K562 (cell line): ENCODE results near the gene STRN3. TPM values are rescaled to one million over a fixed set of nuclear protein-coding genes. Genes with fewer than 3 reads are reported as not detected.

Experiments
- EP400 ChIP-seq: fragments of 450-650 bp; IDR thresholded peaks from 2 replicates; pipeline ENCODE4 v1.6.1; 2017; ENCODE audit warnings: antibody characterized with exemption, mild to moderate bottlenecking, moderate library complexity
- FOXK1 ChIP-seq: sonication (generic); formaldehyde crosslinking; IDR thresholded peaks from 2 replicates; pipeline ENCODE4 v1.8.0; 2022; ENCODE audit warnings: missing genetic modification reagents, mild to moderate bottlenecking, borderline replicate concordance
- L3MBTL2 ChIP-seq: fragments of 450-650 bp; IDR thresholded peaks from 2 replicates; pipeline ENCODE4 v1.6.1; 2016; ENCODE audit warnings: mild to moderate bottlenecking, moderate library complexity
- LCOR ChIP-seq: sonication (generic); formaldehyde crosslinking; IDR thresholded peaks from 2 replicates; pipeline ENCODE4 v1.8.0; 2022; ENCODE audit warnings: mild to moderate bottlenecking, missing genetic modification reagents
- MAFF ChIP-seq: IDR thresholded peaks from 2 replicates; pipeline ENCODE4 v1.6.1; 2012; ENCODE audit warnings: low read length, improper control_type of control experiment
- SREBF1 ChIP-seq: fragments of 150-350 bp; IDR thresholded peaks from 2 replicates; pipeline ENCODE4 v1.6.1; 2014; ENCODE audit warnings: antibody characterized with exemption, low read depth, low read length, borderline replicate concordance
- ZNF282 ChIP-seq: sonication (generic); formaldehyde crosslinking; IDR thresholded peaks from 2 replicates; pipeline ENCODE4 v1.8.1; 2023; ENCODE audit warnings: missing genetic modification reagents
- ZNF740 ChIP-seq, 3 experiments: fragments of 200-800 bp in 1 of 3; sonication (Bioruptor generic) in 1 of 3; sonication (generic) in 1 of 3; formaldehyde crosslinking in 1 of 3; IDR thresholded peaks; 2 replicates each; pipeline versions ENCODE4 v1.6.1 to v1.8.0; 2016 to 2022; ENCODE audit warnings: mild to moderate bottlenecking in 2 of 3, missing compliant biosample characterization in 2 of 3, missing genetic modification characterization in 2 of 3, missing genetic modification reagents in 1 of 3
- polyA plus RNA-seq, 8 experiments: library from polyadenylated mRNA; depleted of rRNA in 4 of 8; stranded (reverse) in 5 of 8; unstranded in 3 of 8; fragments of >200 nt; fragmentation: Nextera tagmentation in 2 of 8; fragmentation: Illumina TruSeq in 1 of 8; extraction: Ambion mirVana in 2 of 8; extraction: Trizol in 1 of 8; gene quantifications; 2 replicates each; pipeline versions ENCODE4 v1.2.1 to v1.2.3, GENCODE V29; 2011 to 2014; ENCODE audit warnings: inconsistent platforms in 1 of 8, missing spikeins in 1 of 8
- total RNA-seq, 7 experiments: library from RNA; depleted of rRNA in 6 of 7; stranded (reverse); fragments of >200 nt in 6 of 7; fragmentation: Illumina TruSeq in 2 of 7; extraction: Trizol in 2 of 7; gene quantifications; 2 replicates each; pipeline versions ENCODE4 v1.2.1 to v1.2.3, GENCODE V29; 2011 to 2021; ENCODE audit warnings: low replicate concordance in 1 of 7
- TF ChIP-seq, protein P1 (sequence below), 2 experiments: IDR thresholded peaks; 2 replicates each; pipeline ENCODE4 v1.6.1; 2011; ENCODE audit warnings: borderline replicate concordance in 1 of 2, control low read depth in 1 of 2, low read depth in 1 of 2, low read length in 1 of 2, mild to moderate bottlenecking in 1 of 2, mixed read lengths in 1 of 2, moderate library complexity in 1 of 2; ENCODE audit not compliant: insufficient read depth in 1 of 2, insufficient read length in 1 of 2, poor library complexity in 1 of 2, severe bottlenecking in 1 of 2; ENCODE audit errors: extremely low read depth in 1 of 2

STRN3 gene
- total and polyA plus RNA-seq, 9 of the 15 experiments (the other 6 are each of a cell fraction or from before 2014, with no cell fraction given), result 5.9 to 29.1 (median 16.0) TPM

DNA sequence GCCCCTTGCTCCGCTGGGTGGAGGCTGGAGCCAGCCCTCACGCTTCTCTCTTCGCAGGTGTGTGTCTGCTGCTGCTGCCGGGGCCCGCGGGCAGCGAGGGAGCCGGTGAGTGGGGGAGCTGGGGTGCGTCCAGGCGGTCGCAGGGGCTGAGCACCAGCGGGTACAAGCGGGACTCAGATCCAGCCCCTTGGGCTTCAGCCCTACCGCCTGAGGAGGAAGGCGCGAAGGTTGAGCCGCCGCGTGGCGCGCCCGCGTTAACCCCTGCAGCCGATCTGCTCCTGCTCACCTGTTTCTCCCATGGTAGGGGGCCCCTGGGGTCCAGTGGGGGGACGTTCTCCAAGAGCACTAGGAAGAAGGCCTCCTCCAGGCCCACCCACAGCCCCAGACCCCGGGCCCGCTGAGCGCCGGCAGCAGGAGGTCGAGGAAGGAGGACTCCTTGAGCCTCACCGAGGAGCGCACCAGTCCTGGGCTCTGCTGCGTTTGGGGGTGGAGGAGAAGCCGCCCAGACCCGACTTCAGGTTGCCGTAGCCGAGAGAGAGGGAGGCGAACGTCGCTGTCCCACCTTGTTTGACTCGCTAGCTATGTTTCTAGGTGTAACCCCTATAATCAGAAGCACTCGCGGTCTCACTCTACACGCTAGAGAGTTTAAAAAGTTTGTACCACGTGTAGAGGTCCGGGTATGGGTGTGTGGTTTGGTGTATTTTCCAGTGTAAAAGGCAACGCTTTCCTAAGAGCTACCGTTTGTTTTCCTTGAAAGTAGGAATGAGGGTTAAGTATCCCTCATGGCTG, 151.0 kb downstream of the STRN3 start (continued):
- TF ChIP-seq ZNF740 (CRISPR knock-in tag; IDR thresholded peaks at IDR 0.05) (peak; percentile 44; the same call in 1 of the 2 replicates), ZNF740 (tag; IDR thresholded peaks at IDR 0.05) (no peak), LCOR (CRISPR knock-in tag) (0 out of 2 replicates have a peak, but pooled peaks have one; percentile 6), ZNF282 (peak; percentile 63; the same call in 1 of the 2 replicates), L3MBTL2 (peak; percentile 90), FOXK1 (CRISPR knock-in tag) (no peak), MAFF (no peak), SREBF1 (no peak), EP400 (peak; percentile 38; the same call in 1 of the 2 replicates)
- TF ChIP-seq, protein P1, sequence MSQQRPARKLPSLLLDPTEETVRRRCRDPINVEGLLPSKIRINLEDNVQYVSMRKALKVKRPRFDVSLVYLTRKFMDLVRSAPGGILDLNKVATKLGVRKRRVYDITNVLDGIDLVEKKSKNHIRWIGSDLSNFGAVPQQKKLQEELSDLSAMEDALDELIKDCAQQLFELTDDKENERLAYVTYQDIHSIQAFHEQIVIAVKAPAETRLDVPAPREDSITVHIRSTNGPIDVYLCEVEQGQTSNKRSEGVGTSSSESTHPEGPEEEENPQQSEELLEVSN (IDR thresholded peaks at IDR 0.05; ENCODE audit: borderline replicate concordance in 1 of 2, extremely low read depth in 1 of 2, insufficient read depth in 1 of 2, insufficient read length in 1 of 2, low read depth in 1 of 2, low read length in 1 of 2, poor library complexity in 1 of 2, severe bottlenecking in 1 of 2), result peak; percentile 82 to 91
